KG1 (cell line): Measurements from ENCODE around the gene PAPSS1.

Experiments
- DNase-seq: peaks from one replicate; lab custom pipeline; 2025; lab: John Stamatoyannopoulos, UW

PAPSS1 gene

GRCh38 chr4:107629318-107629717, 90.7 kb downstream of the PAPSS1 start:
- no peak for DNase-seq

DNA sequence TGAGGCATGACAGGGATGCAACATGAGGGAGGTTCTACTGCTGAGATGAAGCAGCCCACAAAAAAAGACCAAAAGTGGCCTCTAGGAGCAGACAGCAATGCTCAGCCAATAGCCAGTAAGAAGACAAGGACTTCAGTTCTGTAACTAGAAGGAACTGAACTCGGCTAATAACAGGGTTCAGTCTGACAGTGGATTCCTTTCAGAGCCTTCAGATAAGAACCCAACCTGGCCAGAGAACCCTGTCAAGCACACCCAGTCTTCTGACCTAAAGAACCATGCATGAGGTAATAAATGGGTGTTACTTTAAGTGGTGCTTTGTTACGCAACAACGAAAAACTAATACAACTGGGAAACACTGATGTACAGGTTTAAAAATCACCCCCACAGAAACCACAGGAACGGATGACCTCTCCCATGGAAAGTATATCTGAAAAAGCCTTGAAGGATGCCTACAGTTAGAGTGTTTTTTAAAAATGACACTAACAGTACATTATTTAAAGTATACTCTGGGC, 94.6 kb downstream of the PAPSS1 start:
- no peak for DNase-seq

DNA sequence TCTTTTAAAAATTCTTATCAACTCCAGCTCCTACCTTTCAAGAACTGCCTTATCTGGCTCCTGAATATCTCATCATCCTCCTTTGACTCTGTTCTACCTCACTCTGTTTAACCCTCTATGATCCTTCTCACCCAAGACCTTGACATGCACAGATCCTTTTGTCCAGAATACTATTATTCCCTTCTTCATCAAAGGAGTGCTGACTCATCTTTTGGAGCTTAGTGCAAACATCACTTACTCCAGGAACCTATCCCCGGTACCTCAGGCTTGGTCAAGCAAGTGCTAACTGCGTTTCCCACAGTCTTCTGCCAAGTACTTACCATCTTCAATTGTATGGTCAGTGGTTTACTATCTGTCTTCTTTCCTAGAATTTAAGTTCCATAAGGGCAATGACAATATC, 96.0 kb downstream of the PAPSS1 start:
- no peak for DNase-seq

- no peak for DNase-seq
These were observed 98.0 kb downstream of the PAPSS1 start for GRCh38 chr4:107622006-107622405.

GRCh38 chr4:107619731-107620130, 100.3 kb downstream of the PAPSS1 start:
- DNase-seq: no peak

GRCh38 chr4:107619066-107619465, 101.0 kb downstream of the PAPSS1 start:
- DNase-seq: no peak

DNA sequence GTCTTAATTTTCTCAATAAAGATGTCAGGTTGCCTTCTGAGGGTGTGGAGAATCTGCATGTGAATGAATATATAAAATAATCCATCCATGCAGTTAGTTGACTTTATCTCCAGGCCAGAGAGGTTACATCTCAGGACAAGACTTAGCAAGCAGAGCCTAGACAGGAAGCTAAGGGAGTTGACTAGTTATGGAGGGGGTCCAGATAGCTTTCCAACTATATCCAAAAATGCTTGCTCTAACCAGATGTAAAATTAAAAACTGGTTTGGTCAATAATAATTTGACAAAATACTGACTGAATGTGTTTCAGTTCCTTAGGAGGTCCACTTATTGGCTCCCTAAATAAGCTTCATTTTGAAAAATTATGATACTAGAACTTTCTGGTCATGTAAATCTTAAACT, 101.4 kb downstream of the PAPSS1 start:
- DNase-seq: no peak

DNA sequence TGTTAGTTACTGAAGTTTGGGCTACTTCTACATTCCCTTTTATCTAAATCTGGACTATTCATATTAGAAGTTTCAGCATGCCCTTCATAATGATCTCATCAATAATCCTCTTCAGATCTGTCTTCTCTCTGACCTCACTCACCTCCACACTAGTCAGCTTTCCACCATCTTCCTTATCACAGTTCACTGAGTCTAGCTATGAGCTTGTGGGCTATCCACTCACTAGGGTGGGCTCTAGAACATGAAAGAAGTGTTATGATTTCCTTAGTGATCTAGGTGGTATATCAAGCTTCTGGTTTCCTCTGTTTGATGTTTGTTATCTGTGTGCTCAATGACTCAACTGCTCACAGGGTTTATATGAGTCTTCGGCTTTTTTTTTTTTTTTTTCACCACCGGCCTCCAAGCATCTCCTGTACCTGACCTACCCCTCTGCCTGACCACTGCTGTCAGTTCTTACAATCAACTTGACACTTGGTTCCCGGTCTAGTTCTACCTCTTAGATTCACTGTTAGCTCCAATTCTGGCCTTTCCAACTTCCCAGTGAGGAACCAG, 103.1 kb downstream of the PAPSS1 start:
- DNase-seq: no peak

- no peak for DNase-seq
These were observed 104.2 kb downstream of the PAPSS1 start for GRCh38 chr4:107615809-107616208.

- DNase-seq: no peak
These were observed 116.6 kb downstream of the PAPSS1 start for GRCh38 chr4:107603430-107603829.

DNA sequence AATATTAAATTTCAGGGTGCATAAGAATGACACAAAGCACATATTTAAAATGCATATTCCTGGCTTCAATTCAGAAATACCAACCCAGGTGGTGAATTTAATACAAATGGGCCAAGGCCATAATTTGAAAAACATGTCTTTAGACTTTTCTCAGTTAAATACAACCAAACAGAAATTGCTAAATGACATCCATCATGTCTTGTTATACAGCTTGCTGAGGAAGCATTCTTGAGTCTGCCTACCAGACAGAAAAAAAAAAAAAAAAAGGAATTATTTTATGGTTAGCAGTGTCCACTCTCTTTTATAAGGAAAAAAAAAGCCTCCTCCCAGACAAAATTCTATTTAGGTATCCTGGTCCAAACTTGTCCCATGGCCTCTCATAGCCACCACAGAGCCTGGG, 119.1 kb downstream of the PAPSS1 start:
- DNase-seq: no peak

DNA sequence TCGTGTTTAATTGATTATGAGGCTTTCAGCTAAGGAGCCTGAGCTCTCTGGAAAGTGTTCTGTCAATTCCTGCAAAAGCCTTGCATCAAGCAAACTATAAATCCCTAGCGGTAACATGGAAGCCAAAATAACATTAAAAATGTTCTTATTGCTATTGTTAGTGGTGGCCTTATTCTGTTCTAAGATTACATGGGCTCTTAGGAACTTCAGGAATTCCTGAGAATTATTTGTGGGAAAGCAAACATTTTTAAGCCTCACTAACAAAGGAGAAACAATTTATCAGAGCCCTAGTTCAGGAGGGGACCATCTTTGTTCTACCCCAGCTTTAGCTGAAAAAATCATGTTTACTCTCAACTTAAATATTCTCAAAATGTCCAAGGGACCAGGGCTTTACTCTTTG, 119.6 kb downstream of the PAPSS1 start:
- no peak for DNase-seq

DNA sequence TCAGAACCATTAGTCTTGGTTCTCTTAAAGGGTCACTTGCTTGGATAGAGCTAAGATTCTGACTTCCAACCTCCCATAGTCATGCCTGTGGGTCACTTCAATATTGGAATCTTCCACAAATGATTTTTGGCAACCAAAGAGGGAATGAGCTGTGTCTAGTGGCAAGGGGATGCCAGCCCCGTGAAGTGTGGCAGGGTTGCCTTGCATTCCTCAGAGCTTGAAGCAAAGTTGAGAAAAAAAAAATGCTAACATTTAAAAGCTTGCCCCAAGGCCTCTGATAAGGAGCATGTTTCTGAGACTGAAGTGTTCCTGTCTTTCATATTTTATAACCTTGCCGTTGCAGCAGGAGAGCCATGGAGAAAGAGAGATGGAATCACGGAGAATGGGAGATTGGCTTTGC, 120.2 kb downstream of the PAPSS1 start:
- DNase-seq: no peak

DNA sequence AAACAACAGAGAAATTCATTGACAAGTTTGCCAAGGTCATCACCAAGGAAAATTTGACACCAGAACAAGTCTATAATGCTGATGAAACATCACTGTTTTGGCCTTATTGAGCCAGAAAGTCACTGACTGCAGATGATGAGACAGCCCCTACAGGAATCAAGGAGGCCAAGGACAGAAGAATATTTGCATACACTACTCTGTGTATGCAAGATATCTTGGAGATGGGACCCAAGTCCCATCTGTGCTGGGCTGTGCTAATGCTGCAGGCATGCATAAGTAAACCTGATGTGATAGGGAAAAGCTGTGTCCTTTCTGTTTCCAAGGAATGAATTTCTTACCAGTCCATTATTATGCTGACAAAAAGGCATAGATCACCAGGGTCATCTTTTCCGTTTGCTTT, 126.8 kb downstream of the PAPSS1 start:
- DNase-seq: no peak

GRCh38 chr4:107592519-107592918, 127.5 kb downstream of the PAPSS1 start:
- no peak for DNase-seq

DNA sequence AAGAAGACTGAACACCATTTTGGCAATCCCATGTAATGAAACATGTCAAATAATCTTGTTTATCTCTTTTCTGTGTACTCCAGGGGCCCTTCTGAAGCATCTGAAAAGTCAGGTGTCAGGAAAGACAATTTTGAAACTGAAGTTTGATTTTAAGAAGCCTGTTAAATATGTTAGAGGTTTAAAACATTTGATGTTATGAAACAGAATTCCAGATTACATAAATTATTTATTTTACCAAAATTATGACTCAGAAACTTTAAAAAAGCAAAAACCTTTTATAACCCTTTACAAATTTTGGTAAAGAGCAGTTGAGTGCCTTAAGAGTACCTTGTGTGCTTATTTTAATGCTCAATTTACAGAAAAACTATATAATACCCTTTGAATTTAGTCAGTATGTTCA, 130.8 kb downstream of the PAPSS1 start:
- no peak for DNase-seq

DNA sequence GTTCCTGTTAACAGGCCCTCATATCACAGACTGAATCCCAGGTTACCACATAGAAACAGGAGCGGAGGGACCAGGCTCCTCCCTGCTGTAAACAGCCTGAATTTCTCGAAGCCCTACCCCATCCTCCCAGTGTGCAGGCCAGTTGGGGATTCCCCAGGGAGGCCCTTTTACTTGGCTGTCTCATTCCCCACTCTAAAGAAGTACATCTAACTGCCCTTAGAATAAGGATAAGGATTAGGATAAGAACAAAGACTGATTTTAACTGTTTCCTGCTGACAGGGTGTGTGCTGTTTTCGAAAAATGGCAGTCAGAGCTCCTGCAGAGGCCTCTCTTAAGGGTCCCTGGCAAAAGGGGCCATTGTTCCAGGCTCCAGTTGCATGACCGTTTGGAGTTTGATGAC, 133.7 kb downstream of the PAPSS1 start:
- DNase-seq: no peak

GRCh38 chr4:107579099-107579498, 140.9 kb downstream of the PAPSS1 start:
- DNase-seq: no peak

- DNase-seq: no peak
These were observed 141.7 kb downstream of the PAPSS1 start for GRCh38 chr4:107578321-107578720.

DNA sequence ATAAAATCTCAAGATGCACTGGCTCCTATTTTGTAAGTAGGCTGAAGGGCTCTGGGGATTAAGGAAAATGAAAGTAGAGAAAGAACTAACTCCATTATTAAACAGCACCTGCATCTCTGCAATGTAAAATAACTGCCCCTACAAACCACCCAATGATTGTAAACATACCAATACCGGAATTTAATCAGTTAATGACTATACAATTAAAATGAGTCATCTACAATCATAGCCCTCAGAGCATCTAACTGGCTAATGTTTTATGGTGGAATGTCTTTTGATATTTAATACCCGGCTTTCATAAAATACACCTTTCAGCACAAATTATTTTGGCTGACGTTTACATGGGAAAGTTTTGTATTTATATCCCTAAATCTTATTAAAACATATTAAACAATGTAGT, 142.3 kb downstream of the PAPSS1 start:
- no peak for DNase-seq

DNA sequence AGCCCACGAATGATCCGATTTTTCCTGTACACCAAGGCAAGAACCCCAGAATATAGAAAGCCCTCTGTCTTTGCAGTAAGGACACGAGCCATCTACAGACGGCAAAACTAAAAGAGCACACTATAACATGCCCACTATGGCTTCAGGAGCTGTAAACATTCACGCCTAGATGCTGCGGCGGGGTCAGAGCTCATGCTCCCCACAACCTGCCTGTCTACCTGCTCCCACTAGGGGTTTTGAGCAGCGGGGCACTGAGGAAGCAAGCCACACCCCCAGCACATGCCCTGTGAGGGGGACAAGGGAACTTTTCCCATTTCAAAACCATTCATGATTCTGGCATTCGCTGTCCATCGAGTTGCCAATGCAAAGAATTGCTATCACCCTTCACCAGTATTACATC, 144.8 kb downstream of the PAPSS1 start:
- no peak for DNase-seq

DNA sequence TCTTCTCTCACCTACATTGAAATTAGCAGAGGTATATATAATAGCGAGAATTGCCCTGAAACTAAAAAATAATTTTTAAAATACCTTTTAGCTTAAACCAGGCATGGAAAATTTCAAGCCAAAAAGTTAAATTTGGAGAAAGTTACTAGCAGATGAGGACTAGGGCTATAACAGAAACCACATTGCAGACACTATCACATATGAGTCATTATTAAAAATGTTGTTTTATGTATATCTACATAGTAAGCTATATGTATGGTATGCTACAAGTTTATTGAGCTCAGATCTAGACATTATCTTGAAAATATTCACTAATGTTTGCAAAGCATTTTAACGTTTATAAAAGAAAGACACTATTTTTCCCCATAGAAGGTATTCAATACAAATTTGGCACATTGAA, 147.8 kb downstream of the PAPSS1 start:
- no peak for DNase-seq

DNA sequence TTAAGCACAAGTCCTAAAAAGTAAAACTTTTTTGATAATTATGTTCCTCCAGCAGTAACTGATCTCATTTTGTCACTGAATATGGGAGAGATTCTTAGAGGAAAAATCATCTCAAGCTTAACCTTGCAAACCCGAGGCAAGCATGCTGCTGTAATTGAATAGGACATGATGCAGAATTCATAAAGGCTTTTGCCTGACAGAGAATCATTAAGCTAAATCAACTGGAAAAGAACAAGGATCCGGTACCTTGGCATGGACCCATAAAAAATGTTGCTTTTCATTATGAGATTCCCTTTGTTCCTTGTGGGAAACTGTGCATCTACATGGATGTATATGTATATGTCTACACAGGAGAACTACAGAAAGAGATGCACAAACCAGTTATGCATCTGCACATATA, 149.1 kb downstream of the PAPSS1 start:
- DNase-seq: no peak

DNA sequence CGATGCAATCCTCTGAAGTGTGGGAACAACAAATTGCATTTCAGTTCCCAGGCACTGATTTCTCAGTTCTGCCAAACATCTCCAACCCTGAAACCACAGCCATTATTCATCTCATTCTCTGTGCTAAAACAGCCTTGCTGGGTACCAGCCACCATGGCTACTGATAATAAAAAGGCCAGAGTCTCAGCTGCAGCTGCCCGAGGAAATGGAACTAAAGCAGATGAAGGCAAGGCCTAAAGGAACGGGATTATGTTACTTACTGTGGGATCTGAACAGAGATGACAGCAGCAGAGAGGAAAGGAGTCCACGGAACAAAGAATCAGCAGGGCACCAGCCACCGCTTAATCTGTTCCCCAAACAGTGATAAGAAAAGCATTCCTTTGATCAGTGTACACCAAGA, 155.7 kb downstream of the PAPSS1 start:
- DNase-seq: no peak
